GM19438 (cell line): ENCODE data around the gene RAB6A.
"Not testable (repeated sequence)": the region's sequence is repeated elsewhere in the genome, so short reads cannot be mapped to it uniquely, and the experiment has no call there.

ENCODE experiments used
- ATAC-seq: cut with Tn5 transposase; IDR thresholded peaks from one replicate; pipeline ENCODE4 v1.9.1; 2021; ENCODE audit warnings: low read depth; ENCODE audit not compliant: unreplicated experiment

RAB6A gene

GRCh38 chr11:73760679-73761402, at the start of gene RAB6A:
TSS of gene RAB6A (minus strand) at chr11:73761074. CDS start at chr11:73760635, 439 bp downstream.
- peak; percentile 88 for ATAC-seq

GRCh38 chr11:73810637-73811036, 49.8 kb upstream of the RAB6A start:
- no peak for ATAC-seq

GRCh38 chr11:73808052-73808451, 47.2 kb upstream of the RAB6A start:
- no peak for ATAC-seq

- ATAC-seq: no peak
Measured at GRCh38 chr11:73804712-73805111, 43.8 kb upstream of the RAB6A start.

DNA sequence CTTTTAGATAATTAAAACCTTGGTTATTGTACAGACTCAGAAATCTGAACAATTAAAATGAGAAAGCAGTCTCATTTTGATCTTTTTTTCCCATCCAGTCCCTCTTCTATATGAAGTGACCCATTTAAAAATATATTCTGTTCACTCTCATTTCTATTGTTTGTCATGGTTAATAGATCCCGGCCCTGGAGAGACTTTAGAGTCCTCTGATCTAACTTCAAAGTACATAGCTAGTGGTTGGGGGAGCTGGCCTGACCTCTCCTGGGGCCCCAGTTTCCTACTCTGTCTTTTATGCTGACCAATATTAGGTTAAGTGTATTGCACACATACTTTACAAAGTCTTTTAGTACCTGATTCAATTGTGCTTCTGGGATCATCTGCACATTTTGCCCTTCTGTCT, 40.3 kb upstream of the RAB6A start:
- ATAC-seq: no peak

GRCh38 chr11:73800276-73800806, 39.5 kb upstream of the RAB6A start:
- ATAC-seq: no peak

- ATAC-seq: no peak
Measured at GRCh38 chr11:73797457-73797856, 36.6 kb upstream of the RAB6A start.

DNA sequence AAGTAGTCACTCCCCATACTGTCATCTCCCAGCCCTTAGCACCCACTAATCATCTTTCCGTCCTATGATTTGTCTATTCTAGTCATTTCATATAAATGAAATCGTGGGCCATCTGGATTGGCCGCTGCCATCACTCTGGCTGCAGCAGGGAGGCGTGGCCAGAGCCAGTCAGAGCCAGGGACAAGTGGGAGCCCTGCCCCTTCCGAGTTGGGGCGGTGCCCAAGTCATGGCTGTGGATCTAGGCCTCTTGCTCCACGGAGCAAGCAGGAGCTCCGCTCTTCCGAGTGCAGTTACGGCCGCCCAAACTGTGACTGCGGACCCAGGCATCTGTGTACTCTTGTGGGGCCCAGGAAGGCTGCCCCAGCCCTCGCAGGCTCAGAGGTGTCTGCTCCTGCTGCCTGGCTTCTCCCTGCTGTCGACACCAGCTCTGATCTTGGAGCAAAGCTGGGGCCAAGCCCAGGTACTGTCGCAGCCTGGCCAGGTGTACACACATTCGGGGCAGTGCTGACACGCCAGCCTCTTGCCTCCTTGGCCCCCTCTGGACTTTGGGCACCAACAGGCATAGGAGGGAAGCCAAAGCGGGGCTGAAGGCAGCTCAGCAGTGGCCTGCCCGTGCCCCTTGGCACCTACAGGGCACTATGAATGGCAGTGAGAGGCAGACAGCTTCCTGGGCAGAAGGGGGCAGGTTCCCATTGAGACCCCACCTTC, 35.2 kb upstream of the RAB6A start:
- ATAC-seq: no peak

DNA sequence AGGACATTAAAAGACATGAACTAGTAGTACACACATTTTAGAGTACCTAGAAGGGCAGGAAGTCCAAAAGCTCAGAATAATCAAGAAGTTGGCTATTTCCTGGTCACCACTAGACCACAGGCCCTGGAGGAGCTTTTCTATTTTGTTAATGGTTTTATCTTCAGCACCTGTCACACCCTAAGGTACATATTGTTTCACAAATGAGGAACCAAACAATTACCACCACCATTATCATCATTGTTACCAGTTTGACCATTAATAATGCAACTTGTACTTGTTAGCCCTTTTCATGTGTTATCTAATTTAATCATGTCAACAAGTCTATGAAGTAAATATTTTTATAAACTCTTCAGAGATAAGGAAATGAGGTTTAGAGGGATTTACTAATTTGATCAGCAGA, 31.7 kb upstream of the RAB6A start:
- ATAC-seq: no peak

DNA sequence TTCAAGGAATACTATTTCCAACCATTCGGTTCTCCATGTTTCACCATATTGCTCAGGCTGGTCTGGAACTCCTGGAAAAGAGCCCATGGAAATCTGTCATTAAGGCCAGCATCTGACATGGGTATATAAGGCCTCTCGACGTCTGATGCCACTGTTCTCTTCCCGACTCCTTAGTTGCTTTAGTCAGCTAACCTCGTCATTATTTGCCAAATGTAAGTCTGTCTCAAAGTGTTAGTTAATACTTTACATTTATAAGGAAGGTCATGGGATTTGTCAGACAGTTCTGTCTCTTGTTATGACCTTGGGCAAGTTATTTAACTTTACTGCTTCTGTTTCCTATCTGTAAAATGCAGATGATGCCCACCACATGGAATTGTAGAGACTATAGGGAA, 28.4 kb upstream of the RAB6A start:
- no peak for ATAC-seq

- ATAC-seq: peak; percentile 92
Measured at GRCh38 chr11:73787643-73788558, 27.0 kb upstream of the RAB6A start, which contains the start of gene MRPL48. TSS of gene MRPL48 (plus strand) at chr11:73787874. CDS start at chr11:73787972, 98 bp downstream.

DNA sequence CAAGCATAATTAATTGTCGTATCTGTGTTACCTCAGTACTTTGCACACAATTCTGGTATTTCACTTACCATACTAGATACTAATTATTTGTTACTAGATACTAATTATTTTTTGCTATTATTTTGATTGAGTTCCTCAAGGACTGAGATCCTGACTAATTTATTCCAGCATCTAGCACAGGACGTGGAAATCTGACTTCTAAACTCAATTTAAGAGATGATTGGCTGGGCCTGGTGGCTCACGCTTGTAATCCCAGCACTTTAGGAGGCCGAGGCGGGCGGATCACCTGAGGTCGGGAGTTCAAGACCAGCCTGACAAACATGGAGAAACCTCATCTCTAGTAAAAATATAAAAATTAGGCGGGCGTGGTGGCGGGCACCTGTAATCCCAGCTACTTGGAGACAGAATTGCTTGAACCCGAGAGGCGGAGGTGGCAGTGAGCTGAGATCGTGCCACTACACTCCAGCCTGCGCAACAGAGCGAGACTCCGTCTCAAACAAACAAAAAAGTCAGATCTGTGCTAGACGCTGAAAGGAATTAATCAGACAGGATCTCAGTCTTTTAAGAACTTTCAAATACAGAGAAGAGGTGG, 26.3 kb upstream of the RAB6A start:
- ATAC-seq: no peak

- ATAC-seq: not testable (repeated sequence)
Measured at GRCh38 chr11:73785467-73785866, 24.6 kb upstream of the RAB6A start.

DNA sequence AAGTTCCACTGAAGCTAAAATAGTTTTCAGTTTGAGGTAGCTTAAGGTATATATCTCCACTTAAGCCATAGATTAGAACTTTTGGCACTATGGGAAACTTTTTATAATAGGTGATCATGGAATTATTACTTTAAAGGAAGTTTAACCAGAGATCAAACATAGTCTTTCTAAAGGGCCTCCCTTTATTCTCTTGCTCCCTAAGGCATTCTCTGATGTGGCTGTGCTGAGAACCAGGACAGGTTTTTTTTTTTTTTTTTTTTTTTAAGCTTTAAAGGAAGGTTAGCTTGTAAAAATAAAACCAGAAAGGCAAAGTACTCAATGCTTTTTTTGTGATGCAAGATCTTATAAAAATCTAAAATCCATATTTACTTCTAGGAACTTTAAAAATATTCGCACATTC, 23.9 kb upstream of the RAB6A start:
- ATAC-seq: no peak

- ATAC-seq: no peak
Measured at GRCh38 chr11:73784080-73784634, 23.3 kb upstream of the RAB6A start.

- no peak for ATAC-seq
Measured at GRCh38 chr11:73783483-73784020, 22.7 kb upstream of the RAB6A start.

GRCh38 chr11:73781303-73781702, 20.4 kb upstream of the RAB6A start:
- ATAC-seq: no peak

- ATAC-seq: peak; percentile 99
Measured at GRCh38 chr11:73779084-73779902, 18.4 kb upstream of the RAB6A start.

DNA sequence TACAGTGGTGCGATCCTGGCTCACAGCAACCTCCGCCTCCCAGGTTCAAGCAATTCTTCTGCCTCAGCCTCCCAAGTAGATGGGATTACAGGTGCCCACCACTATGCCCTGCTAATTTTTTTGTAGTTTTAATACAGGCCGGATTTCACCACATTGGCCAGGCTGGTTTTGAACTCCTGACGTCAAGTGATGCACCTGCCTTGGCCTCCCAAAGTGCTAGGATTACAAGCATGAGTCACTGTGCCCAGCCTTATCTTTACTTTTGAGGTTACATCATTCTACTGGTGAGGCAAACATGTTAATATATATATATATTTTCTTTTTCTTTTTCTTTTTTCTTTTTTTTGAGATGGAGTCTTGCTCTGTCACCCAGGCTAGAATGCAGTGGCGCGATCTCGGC, 9.9 kb upstream of the RAB6A start:
- not testable (repeated sequence) for ATAC-seq
